CD1c-positive myeloid dendritic cell (primary cell): ENCODE measurements around the gene EVC.
"Not testable (repeated sequence)": the region's sequence is repeated elsewhere in the genome, so short reads cannot be mapped to it uniquely, and the experiment has no call there.

ENCODE experiments used
- DNase-seq: peaks from one replicate; pipeline ENCODE4 v3.0.0-alpha.2; 2016; ENCODE audit errors: extremely low spot score

EVC gene

DNA sequence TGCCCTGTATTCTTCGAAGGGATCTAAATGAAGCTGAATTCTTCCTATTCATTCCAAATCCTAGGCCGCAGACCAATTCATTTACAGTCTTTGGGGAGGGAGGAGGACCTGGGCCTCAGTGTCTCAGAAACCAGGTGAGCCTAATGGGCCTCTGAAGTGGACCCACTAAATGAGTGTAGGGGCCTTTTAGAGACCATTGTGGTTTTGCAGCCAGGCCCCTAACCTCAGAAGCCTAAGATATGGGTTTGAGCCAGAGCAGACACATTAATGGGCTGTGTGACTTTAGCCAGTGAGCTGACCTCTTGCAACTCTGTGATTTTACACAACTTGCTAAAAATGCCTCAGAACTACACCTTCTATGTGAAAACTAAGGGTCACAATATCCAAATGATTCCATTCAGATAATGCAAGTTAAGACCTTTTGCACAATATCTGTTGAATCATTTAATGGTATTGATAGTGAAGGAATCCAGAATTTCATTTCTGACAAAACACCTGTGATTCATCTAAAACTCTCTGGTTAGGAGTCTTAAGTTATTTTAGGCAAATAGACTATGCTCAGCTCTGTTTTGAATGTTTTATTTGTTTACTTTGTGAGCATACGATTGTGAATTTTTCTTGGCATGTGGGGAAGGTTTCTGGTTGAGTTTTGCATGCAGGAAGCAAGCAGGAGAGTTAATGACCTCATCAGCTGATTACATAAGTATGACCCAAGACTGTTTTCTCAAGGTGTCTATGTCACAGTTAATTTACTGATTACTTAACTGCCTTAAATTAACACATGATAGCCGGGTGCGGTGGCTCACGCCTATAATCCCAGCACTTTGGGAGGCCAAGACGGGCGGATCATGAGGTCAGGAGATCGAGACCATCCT lies 75.0 kb downstream of the EVC start:
- no peak for DNase-seq

DNA sequence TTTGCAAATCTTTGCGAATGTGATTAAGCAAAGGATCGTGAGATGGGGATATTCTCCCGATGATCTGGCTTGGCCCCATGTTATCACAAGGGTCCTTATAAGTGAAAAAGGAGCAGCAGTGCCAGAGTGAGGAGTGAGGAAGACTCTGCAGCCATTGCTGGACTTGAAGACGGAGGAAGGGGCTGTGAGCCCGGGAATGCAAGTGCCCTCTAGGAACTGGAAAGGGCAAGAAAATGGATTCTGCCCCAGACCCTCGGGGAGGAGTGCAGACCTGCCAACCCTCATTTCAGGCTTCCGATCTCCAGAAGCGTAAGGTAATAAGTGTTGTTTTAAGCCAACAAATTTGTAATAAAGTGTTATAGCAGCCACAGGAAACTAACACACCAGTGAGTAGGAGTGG lies 76.3 kb downstream of the EVC start:
- no peak for DNase-seq

DNA sequence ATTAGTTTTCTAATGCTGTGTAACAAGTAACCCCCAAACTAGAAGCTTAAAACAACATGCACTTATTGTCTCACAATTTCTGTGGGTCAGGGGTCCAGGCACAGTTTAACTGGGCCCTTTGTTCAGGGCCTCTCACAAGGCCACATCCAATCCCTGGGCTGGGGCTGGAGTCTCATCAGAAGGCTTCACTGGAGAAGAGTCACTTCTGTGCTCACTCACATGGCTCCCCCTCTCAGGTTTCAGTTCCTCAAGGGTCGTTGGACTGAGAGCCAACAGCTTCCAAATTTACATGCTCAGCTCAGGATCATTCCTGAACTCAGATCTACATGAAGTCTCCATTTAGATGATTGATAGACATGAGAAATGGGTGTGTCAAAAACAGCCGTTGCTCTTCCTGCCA lies 77.1 kb downstream of the EVC start:
- DNase-seq: peak; percentile 14

DNA sequence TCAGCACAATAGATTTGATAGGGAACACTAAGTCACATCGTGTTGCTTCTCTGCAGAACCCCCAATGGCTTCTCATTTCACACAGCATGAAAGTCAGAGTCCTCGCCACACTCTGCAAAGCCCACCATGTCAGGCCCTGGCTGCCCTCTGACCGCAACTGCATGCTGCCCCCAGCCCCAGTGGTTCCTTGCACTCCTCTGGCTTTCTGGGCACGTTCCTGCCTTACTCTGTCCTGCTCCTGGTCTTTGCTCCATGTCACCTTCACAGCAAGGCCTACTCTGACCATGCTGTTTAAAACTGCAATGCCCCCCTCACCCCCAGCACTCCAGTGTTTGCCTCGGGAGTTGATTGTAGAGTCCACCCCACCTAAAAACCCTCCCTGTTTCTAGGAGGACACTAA lies 78.1 kb downstream of the EVC start:
- DNase-seq: no peak

DNA sequence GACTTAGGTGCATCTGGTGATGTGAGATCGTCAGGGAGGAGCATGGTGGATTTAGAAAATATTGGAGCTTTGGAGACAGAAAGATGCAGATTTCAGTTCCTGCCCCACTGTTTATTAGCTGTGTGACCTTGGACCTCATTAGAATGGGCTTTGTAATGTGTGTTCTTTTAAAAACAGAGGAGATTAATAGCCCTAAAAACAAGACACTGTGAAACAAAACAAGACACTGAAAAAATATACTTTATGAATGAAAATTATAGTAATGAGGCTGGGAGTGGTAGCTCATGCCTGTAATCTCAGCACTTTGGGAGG lies 79.5 kb downstream of the EVC start:
- no peak for DNase-seq

DNA sequence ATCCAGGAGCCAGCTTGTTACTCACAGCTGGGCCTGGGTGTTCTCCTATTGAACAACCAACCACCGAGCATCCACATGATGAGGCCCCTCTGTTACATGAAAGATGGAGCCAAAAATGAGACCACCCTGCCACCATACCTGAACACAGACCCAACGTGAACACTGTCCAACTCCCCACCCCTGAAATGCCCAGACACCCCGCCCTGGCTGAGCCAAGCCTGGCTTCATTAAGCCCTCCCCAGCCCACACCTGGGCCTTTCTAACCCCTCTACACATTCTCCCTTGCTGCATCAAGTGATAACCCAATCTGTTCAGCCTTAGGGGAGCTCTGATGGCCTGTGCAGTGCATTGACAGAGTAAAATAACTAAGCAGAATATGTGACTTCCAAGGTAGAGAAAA lies 80.7 kb downstream of the EVC start:
- no peak for DNase-seq

DNA sequence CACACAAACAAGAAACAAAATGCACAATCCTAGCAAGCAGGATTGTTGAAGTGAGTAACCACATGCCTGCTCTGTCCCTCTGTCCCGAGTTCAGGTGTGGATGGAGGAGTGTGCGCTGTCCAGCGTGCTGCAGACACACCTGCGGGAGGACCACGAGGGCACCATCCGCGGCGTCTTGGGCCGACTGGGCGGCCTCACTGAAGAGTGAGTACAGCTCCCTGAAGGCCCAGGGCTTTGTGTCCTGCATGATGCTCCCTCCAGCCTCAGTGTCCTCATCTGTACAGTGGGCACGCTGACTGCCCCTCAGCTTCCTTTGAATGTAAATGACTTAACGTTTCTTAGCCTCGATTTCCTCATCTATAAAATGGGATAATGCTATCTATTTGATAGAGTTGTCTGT lies 82.5 kb downstream of the EVC start:
- no peak for DNase-seq

DNA sequence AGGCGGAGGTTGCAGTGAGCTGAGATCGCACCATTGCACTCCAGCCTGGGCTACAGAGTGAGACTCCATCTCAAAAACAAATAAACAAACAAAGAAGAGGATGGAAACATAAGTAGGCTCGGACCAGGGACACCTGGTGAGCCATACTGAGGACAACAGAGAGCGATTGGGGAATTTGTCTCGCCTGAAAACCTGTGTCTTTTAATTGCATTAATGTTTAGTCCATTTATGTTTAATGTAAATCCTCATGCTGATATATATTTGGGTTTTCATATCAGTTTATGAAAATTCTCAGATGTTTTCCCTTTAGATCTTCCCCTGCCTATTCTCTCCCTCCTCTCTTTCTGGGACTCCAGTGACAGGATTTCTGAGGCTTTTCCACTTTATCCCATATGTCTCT lies 84.6 kb downstream of the EVC start:
- DNase-seq: no peak

DNA sequence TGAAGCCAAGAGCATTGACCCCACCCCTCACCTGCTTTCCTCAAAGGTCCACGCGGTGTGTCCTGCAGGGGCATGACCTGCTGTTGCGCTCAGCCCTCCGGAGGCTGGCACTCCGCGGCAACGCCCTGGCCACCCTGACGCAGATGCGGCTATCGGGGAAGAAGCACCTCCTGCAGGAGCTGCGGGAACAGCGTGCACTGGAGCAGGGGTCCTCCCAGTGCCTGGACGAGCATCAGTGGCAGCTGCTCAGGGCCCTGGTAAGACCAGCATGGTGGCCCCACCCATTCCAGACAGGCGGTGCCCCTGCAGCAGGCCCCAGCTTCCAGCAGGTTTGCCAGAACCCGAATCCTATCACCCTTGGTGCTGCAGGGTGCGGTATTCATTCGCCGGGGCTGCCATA lies 86.0 kb downstream of the EVC start:
- DNase-seq: no peak

DNA sequence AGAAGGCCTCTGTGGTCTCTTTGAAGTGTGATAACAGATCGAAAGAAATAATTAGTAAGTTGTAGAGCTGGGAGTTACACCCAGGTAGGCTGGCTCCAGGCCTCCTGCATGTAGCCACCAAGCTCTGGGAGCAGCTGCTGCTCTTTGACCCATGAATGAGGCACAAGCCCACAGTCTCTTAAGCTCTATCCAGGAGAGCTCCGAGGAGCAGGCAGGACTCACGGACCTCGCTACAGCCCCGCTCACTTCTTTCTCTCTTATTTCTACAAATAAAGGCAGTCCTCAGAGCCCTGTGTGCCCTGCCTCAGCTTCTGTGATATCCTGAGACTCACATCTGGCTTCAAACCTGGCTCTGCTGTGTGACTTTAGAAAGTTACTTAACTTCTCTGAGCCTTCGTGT lies 86.9 kb downstream of the EVC start:
- no peak for DNase-seq

DNA sequence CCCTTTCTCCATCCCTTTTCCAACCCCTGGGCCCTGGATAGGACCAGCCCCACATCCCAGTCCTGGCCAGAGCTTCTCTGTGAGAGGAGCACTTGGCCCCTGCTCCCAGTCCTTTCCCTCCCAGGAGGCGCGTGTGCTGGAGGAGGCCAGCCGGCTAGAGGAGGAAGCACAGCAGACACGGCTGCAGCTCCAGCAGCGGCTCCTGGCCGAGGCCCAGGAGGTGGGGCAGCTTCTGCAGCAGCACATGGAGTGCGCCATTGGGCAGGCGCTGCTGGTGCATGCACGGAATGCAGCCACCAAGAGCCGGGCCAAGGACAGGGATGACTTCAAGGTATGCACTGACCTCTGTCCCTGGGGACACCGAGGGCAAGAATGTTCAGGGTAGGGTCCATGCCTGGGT lies 87.5 kb downstream of the EVC start:
- no peak for DNase-seq

DNA sequence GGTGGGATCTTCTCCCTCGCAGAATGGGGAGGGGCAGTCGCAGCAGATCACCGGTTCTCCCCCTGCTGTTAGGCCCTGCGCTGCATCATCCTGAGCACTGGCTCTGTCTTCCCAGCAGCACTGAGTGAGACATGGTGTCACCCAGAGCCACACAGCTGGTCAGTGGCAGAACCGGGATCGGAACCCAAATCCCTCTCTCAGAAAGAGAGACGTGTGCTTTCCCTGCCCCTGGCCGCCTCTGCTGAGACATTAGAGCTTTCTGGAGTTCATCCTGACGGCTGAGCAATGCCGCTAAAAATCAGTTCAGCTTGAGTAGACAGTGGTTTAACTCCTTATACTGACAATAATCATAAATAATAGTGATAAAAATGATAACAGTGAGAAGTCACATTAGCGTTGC lies 87.9 kb downstream of the EVC start:
- no peak for DNase-seq

DNA sequence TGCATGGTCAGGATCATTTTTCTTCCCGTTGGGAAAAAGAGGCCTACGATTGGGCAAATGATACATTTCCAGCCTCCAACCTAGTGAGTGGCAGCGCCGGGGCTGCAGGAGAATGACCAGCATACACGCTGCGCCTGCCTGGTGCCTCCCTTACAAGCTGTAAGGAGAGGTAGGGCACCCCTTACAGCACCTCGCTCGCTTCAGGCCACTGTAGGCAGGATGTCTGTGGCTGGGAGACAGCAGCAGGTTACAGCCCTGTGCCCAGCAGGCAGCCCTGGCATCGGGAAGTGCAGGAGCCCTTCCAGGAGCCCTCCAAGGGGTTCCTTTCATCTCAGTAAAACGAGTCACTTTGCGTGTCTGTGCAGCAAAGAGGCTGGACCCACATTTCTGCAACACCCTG lies 88.4 kb downstream of the EVC start:
- DNase-seq: no peak

DNA sequence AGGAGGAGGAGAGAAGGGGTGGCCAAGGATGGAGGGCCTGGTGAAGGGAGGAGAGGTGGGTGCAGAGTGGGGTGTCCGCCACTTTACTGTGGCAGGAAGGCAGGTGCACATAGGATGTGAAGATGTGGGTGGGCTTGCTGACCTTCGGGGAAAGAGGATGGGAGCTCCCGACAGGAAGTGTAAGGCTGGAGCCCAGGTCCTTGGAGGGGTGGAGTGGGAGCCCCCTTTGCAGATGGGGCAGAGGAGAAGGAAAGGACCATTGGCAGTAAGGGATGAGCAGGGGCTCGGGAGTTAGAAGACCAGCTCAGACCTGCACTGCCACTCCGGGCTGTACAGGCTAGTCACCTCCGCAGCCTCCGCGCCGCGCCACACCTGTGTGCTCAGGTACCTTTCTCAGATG lies 89.5 kb downstream of the EVC start:
- DNase-seq: no peak

DNA sequence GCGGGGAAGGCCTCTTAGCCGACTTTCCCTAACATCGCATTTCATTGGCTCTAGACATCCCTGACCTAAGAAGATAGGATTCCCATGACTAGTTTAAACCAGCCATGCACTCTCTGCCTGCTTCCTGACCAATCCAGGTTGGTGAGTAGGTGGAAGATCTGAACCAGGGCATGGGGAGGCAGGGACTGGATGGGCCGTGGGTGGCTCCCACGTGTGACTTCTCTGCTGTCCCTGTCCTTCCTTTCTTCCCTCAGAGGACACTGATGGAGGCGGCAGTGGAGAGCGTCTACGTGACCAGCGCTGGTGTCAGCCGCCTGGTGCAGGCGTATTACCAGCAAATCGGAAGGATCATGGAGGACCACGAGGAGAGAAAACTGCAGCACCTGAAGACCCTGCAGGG lies 90.7 kb downstream of the EVC start:
- DNase-seq: no peak

DNA sequence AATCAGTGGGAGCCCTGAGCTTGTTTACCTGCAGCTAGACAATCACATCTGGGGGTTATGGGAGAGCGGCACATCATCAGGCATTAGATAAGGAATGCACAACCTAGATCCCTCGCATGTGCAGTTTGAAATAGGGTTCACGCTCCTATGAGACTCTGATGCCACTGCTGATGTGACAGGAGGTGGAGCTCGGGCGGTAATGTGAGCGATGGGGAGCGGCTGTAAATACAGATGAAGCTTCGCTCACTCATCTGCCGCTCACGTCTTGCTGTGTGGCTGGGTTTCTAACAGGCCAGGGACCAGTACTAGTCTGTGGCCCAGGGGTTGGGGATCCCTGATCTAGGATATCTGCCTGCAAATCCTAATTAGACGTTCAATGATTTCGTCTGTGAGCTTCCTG lies 91.6 kb downstream of the EVC start:
- DNase-seq: no peak

DNA sequence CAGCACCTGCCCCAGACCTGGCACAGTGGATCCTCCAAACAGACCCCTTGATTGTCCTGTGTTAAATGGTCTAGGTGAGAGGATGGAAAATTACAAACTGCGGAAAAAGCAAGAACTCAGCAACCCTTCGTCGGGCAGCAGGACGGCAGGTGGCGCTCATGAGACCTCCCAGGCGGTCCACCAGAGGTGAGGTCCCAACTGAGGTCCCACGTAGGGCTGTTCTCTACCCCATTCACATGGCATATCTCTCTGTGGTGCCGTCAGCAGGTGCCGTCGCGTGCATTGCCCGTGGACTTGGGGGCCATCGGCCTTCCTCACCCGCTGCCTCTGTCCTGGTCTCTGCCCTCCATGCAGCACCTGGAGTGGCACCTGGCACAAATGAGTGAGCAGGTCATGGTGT lies 93.7 kb downstream of the EVC start:
- no peak for DNase-seq

DNA sequence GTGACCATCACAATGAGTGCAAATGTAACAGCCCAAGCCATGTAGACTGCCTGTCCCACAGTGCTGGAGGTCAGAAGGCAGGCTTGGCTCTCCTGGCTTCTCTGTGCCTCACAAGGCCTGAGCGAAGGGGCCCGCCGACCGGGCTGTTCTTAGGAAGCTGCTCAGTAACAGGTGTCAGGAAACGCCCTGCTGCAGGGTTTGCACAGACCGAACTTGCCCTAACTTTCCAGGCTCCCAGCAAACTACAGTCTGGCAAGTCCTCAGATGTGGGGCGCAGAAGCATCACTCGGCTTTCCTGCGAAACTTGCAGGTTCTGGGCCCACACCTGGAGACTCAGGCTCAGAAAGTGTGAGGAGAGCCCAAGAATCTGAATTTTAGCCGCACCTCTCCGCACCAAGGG lies 94.3 kb downstream of the EVC start:
- no peak for DNase-seq

DNA sequence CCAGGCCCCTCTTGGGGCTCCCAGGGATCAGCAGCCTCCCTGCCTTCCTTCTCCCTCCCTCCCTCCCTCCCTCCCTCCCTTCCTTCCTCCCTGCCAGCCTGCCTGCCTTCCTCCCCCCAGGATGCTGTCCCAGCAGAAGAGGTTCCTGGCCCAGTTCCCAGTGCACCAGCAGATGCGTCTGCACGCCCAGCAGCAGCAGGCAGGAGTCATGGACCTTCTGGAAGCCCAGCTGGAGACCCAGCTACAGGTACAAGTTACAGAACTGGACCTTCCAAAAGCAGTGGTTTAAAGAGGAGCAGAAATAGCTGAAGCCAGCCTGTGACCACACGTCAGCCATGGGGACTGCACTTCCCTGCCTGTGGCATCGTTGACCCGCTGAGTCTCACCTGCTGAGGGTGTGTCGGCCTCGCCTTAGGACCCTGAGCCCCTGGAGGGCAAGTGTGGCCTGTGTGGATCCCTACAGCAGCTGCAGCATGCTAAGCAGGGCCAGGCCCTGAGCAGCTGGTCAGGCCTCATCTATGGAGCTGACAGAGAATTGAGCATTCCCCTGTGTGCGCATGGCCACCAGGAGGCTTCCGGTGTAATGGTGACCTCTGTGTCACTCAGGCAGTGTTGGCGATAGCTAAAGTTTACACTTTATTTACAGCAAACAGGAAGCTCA lies 97.2 kb downstream of the EVC start:
- DNase-seq: no peak

DNA sequence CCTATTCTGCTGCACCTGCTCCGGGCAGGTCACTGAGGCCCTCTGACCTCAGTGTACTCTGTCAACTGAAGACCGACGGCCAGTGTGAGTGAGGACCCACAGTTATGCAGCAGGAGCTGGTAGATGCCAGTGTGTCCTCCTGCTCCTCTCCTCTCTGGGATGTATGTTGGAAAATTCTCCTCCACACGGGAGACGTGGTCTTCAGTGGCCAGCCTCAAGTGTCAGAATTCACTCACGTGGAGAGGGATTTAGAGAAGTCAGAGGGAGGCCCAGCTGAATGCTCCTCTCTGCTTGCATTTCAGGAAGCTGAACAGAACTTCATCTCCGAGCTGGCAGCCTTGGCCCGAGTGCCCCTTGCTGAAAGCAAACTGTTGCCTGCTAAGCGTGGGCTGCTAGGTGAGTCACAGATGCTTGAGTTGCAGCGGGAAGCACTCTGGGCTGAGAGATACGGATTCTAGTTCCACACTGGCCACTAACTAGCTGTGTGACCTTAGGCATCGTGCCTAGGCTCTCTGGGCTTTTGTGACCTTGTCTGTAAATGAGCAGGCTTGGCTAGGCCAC lies 98.3 kb downstream of the EVC start:
- DNase-seq: no peak

DNA sequence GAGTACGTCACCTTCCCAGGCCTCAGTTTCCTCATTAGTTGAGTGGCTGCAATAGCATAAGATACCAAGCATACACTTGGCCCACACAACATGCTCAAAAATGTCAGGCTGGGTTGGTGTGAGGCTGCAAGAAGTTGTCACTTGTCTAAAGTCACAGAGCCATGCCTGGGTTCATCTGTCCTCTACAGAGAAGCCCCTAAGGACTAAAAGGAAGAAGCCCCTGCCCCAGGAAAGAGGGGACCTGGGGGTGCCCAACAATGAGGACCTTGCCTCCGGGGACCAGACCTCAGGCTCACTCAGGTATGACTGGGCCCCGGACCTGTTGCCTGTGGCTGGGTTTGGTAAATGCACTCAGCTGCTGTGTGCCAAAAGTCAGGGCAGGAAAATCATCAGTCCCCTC lies 99.2 kb downstream of the EVC start:
- DNase-seq: no peak

DNA sequence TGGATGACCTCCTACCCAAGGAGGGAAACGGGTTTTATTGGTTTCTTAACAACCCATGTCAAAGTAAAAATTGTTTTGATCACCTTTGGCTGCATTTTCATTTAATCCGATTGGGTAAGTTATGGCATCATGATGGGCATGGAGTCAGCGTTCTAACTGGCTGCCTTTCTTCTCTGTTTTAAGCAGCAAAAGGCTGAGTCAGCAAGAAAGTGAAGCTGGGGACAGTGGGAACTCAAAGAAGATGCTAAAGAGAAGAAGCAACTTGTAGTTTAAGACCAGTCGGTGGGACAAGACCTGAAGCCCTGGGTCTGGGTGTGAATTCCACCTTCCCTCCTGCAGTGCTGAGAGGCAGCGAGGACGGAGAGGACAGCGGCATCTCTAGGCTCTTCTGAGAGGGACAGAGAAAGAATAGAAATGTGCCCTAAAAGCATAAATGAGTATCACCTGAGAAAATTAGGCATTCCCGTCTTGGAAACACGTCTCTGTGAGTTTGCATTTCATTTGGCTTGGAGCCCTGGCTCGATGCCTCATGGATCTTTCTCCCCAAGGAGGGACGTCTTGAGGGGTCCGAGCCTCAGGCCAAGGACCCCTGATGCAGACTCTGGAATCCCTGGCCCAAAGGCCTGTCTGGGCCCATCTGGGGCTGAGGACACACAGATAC lies 99.9 kb downstream of the EVC start:
- no peak for DNase-seq

DNA sequence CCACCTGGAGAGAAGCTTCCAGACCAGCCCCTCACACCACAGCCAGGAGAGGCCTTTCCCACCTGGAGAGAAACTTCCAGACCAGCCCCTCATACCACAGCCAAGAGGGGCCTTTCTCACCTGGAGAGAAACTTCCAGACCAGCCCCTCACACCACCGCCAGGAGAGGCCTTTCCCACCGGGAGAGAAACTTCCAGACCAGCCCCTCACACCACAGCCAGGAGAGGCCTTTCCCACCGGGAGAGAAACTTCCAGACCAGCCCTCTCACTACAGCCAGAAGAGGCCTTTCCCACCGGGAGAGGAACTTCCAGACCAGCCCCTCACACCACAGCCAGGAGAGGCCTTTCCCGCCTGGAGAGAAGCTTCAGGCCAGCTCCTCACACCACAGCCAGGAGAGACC lies 101.1 kb downstream of the EVC start:
- DNase-seq: not testable (repeated sequence)
